Cerebellar nuclear complex (tissue), 1 donor: ENCODE data around the gene ZNF500.

Experiments
- DNase-seq, 2 experiments: peaks; one replicate each; lab custom pipeline; 2025; lab: John Stamatoyannopoulos, UW

ZNF500 gene

DNA sequence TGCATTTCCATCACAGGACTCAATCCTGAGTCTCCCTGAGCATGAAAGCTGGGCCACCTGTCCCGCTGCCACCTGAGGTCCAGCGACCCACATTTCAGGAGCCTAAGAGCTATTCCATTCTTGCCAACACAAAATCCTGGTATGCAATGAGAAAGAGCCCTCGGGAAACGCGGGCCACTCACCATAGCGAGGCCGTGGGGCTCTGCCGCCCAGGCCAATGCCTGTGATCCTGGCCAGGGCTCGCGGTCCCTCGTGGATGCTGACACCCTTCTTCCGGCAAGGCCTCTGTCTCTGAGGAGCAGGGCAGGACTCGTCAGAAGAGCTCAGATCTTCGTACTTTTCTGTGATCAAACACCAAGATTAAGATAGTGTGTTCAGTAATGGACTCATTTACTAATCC lies 62.0 kb downstream of the ZNF500 start:
- no peak for DNase-seq

DNA sequence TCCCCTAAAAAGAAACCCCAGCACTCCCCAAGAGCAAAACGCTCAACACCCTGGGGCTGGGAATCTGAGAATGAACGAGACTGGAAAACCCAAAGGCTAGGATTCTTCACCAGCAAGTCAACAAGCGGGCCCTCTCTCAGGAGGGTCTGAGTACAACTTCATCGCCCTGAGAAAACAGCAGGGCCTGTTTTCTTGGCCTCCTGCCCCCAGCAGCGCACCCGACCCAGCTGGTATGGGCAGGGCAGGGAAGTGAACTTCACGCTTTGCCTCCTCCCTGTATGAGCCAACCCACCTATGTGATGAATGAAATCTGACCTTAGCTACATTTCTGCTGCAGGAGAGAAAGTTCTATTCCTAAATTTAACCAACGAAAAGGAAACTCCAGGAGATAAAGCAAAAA lies 62.5 kb downstream of the ZNF500 start:
- no peak for DNase-seq

GRCh38 chr16:4703906-4704305 lies 63.1 kb downstream of the ZNF500 start:
- DNase-seq = no peak

GRCh38 chr16:4702466-4702808 lies 64.5 kb downstream of the ZNF500 start:
- DNase-seq = no peak

- DNase-seq = no peak
These were observed 65.0 kb downstream of the ZNF500 start for GRCh38 chr16:4701791-4702465.

DNA sequence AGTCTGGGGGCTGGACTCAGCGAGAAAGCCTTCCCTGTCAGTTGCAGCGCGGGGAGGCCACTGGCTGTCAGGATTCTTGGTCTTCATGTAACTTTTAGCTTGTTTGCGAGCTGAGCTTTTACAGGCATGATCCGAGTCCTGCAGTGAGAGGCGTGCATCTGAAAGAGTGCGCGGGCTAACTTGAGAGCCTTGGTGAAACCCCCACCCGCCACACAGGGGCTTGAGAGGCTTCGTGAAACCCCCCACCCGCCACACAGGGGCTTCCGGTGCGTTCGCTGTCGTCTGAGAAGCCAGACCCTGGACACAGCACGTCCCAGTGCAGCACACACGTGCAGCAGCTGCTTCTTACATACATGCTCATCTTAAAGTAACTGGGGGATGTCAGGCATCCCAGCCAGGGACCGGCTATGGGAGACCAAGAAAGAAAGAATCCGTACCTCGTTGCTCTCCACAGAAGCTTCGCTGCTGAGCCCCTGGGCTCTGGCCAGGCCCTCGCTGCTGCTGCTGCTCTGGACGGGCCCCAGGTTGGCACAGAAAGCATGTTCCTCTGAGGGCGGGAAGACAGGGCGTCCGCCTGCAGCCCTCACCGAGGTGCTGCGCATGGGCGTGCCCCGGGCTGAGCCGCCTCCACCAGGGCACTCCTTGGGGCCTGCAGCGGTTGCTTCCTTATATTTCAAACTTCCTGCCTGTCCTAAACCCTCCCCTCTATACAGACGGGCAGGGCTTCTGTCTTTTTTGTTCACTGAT lies 65.8 kb downstream of the ZNF500 start:
- no peak for DNase-seq

- no peak for DNase-seq
These were observed 66.5 kb downstream of the ZNF500 start for GRCh38 chr16:4700380-4700996.

GRCh38 chr16:4699046-4699556 lies 67.9 kb downstream of the ZNF500 start:
- DNase-seq = no peak

DNA sequence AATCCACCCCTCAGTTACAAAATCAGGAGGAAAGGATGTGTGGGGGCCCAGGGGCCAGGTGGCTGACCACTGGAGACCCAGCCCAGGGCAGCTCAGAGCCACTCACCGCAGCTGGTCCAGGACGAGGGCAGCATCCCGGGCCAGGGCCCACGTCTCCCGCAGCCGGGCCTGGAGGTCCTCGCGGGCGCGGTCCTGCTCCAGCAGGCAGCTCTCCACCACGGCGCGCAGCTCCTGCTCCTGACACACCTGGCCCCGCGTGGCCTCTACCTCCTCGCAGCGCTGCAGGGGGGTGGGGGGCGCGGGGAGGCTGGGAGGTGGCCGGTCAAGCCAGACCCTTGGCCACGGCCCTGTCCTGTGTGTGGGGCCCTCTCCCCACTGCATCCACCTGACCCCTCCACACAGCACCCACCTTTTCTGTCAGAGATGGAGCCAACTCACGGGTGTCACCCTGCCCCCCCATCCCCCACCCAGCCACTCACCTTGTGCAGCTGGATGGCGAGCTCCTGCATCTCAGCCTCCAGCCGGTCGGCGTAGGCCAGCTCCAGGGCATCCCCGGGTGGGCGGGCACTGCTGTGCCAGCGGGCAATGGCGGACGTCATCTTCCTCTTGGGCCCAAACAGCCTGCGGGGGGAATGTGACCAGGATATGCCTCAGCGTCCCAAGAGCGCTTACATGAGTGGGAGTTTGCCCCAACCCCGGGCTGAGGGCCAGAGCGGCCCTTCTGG lies 68.5 kb downstream of the ZNF500 start:
- DNase-seq = no peak
